ENCODE measurements around the gene BAZ1B.

Gene BAZ1B

DNA sequence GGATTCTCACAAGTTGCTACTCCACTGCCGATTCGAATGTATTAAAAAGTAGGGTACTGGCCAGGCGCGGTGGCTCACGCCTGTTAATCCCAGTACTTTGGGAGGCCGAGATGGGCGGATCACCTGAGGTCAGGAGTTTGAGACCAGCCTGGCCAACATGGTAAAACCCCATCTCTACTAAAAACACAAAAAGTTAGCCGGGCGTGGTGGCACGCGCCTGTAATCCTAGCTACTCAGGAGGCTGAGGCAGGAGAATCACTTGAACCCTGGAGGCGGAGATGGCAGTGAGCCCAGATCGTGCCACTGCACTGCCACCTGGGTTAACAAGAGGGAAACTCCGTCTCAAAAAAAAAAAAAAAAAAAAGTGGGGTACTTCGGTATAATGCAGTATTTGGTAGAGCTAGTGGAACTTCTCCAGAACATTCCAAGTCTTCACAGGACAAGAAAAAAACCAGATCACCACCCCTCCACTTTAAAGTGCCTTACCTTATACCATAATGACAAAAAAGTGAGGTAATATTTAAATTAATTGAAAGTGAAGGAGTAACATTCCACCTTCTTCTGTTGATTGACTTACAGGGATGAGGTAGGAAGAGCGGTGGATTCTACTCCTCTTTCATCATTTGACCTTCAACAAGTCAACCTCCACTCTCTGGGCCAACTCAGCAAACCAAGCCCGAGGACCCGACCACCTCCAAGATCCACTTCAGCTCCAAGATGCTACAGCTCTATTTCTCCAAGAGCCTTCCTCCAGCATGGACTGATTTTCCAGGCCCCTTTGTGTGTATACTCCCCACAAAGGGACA, 2.0 kb downstream of the BAZ1B start:
- Histone ChIP-seq H3K4me3 (ENCODE audit: low read depth, low read length) (peak overlapping the region; percentile 86), H3K9me3 (ENCODE audit: control insufficient read depth, insufficient read depth, low read depth, low read length) (no peaks in the 10 kb centered on the region), H3K4me1 (ENCODE audit: control insufficient read depth, insufficient read depth, low read length) (peaks cover 5% of the 10 kb centered on the region; the same call in 1 of the 2 replicates), H3K27me3 (ENCODE audit: control insufficient read depth, insufficient read depth, low read length) (no peaks in the 10 kb centered on the region), H3K36me3 (ENCODE audit: control insufficient read depth, insufficient read depth, low read length) (peaks cover 47% of the 10 kb centered on the region), H3K27ac (ENCODE audit: low read depth, low read length) (peak overlapping the region; percentile 85; the same call in 1 of the 2 replicates), H3K9ac (ENCODE audit: low read length) (peak overlapping the region; percentile 93)

- H3K27me3 ChIP-seq (ENCODE audit: control insufficient read depth, insufficient read depth, low read length): no peaks in the 10 kb centered on the region
- H3K4me1 ChIP-seq (ENCODE audit: control insufficient read depth, insufficient read depth, low read length): peaks cover 5% of the 10 kb centered on the region; the same call in 1 of the 2 replicates
- H3K36me3 ChIP-seq (ENCODE audit: control insufficient read depth, insufficient read depth, low read length): peaks cover 61% of the 10 kb centered on the region
- H3K27ac ChIP-seq (ENCODE audit: low read depth, low read length): no peak overlapping the region
- H3K9me3 ChIP-seq (ENCODE audit: control insufficient read depth, insufficient read depth, low read depth, low read length): no peaks in the 10 kb centered on the region
- no peak overlapping the region for H3K9ac ChIP-seq (ENCODE audit: low read length)
- peak overlapping the region; percentile 86; the same call in 1 of the 2 replicates for H3K4me3 ChIP-seq (ENCODE audit: low read depth, low read length)
These were observed 3.6 kb downstream of the BAZ1B start for GRCh38 chr7:73518470-73518869.

DNA sequence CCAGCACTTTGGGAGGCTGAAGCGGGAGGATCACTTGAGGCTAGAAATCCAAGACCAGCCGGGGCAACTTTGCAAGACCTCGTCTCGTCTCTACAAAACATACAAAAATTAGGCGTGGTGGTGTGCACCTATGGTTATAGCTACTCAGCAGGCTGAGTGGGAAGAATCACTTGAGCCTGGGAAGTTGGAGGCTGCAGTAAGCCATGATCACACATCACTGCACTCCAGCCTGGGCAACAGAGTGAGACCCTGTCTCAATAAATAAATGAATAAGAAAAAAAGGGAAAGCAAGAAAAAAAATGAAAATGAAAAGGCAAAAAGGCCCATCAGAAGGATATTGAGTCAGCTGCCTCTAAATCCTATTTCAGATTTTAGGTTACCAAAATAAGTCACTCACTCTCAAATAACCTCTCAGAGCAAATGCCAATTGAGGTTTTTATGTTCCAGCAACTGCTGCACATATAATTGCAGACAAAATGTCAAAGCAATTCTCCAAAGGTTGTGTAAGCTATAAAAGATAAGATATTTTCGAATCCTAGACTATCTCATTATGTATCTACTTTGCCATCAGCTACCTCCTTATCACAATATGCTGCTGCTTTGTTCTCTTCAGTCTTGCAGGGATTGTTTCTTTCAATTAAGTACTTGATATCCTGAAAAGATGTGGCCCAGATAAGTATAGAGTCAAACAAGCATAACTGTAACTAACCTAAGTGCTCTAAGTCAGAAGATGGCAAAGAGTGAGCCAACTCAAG, 4.7 kb downstream of the BAZ1B start:
- H3K4me1 ChIP-seq (ENCODE audit: control insufficient read depth, insufficient read depth, low read length): peaks cover 5% of the 10 kb centered on the region; the same call in 1 of the 2 replicates
- no peak overlapping the region for H3K9ac ChIP-seq (ENCODE audit: low read length)
- H3K27ac ChIP-seq (ENCODE audit: low read depth, low read length): no peak overlapping the region
- no peak overlapping the region for H3K4me3 ChIP-seq (ENCODE audit: low read depth, low read length)
- H3K9me3 ChIP-seq (ENCODE audit: control insufficient read depth, insufficient read depth, low read depth, low read length): no peaks in the 10 kb centered on the region
- H3K36me3 ChIP-seq (ENCODE audit: control insufficient read depth, insufficient read depth, low read length): peaks cover 72% of the 10 kb centered on the region
- H3K27me3 ChIP-seq (ENCODE audit: control insufficient read depth, insufficient read depth, low read length): no peaks in the 10 kb centered on the region

- H3K9ac ChIP-seq (ENCODE audit: low read length): no peak overlapping the region
- H3K36me3 ChIP-seq (ENCODE audit: control insufficient read depth, insufficient read depth, low read length): peaks cover 88% of the 10 kb centered on the region
- peaks cover under 1% of the 10 kb centered on the region; the same call in 1 of the 2 replicates for H3K4me1 ChIP-seq (ENCODE audit: control insufficient read depth, insufficient read depth, low read length)
- H3K4me3 ChIP-seq (ENCODE audit: low read depth, low read length): no peak overlapping the region
- H3K9me3 ChIP-seq (ENCODE audit: control insufficient read depth, insufficient read depth, low read depth, low read length): no peaks in the 10 kb centered on the region
- H3K27me3 ChIP-seq (ENCODE audit: control insufficient read depth, insufficient read depth, low read length): no peaks in the 10 kb centered on the region
- no peak overlapping the region for H3K27ac ChIP-seq (ENCODE audit: low read depth, low read length)
These were observed 6.9 kb downstream of the BAZ1B start for GRCh38 chr7:73515178-73515577.

- H3K4me3 ChIP-seq (ENCODE audit: low read depth, low read length): no peak overlapping the region
- no peaks in the 10 kb centered on the region for H3K27me3 ChIP-seq (ENCODE audit: control insufficient read depth, insufficient read depth, low read length)
- no peak overlapping the region for H3K9ac ChIP-seq (ENCODE audit: low read length)
- no peaks in the 10 kb centered on the region for H3K9me3 ChIP-seq (ENCODE audit: control insufficient read depth, insufficient read depth, low read depth, low read length)
- H3K27ac ChIP-seq (ENCODE audit: low read depth, low read length): no peak overlapping the region
- H3K36me3 ChIP-seq (ENCODE audit: control insufficient read depth, insufficient read depth, low read length): peaks cover 89% of the 10 kb centered on the region
- H3K4me1 ChIP-seq (ENCODE audit: control insufficient read depth, insufficient read depth, low read length): no peaks in the 10 kb centered on the region
These were observed 9.9 kb downstream of the BAZ1B start for GRCh38 chr7:73512018-73512780.

DNA sequence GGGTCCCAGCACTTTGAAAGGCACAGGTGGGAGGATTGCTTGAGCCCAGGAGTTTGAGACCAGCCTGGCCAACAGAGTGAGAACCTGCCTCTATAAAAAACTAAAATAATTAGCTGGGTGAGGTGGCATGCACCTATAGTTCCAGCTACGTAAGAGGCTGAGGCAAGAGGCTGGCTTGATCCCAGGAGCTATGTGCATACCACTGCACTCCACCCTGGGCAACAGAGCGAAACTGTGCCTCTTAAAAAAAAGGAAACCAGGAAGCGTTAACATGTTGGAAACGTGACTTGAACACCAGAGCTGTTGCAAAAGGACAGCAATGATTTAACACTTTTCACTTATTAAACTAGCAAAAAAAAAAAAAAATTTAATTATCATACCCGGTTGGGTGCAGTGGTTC, 12.6 kb downstream of the BAZ1B start:
- Histone ChIP-seq H3K36me3 (ENCODE audit: control insufficient read depth, insufficient read depth, low read length) (peaks cover 85% of the 10 kb centered on the region), H3K27ac (ENCODE audit: low read depth, low read length) (no peak overlapping the region), H3K4me3 (ENCODE audit: low read depth, low read length) (no peak overlapping the region), H3K27me3 (ENCODE audit: control insufficient read depth, insufficient read depth, low read length) (no peaks in the 10 kb centered on the region), H3K4me1 (ENCODE audit: control insufficient read depth, insufficient read depth, low read length) (no peaks in the 10 kb centered on the region), H3K9ac (ENCODE audit: low read length) (no peak overlapping the region), H3K9me3 (ENCODE audit: control insufficient read depth, insufficient read depth, low read depth, low read length) (no peaks in the 10 kb centered on the region)

DNA sequence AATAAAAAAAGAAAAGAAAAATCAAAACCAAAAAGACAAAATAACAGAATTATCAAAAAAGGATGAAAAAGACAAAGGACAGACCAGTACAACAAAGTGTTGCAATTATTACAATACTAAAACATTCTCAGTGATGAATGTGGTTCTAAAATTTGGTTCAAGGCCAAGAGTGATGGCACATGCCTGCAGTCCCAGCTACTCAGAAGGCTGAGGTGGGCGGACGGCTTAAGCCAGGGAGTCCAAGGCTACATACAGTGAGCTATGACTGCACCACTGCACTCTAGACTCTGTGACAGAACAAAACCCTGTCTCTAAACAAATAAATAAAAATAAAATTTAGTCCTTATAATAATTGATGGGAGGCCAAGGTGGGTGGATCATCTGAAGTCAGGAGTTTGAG, 14.5 kb downstream of the BAZ1B start:
- no peaks in the 10 kb centered on the region for H3K27me3 ChIP-seq (ENCODE audit: control insufficient read depth, insufficient read depth, low read length)
- no peak overlapping the region for H3K9ac ChIP-seq (ENCODE audit: low read length)
- H3K27ac ChIP-seq (ENCODE audit: low read depth, low read length): no peak overlapping the region
- H3K4me3 ChIP-seq (ENCODE audit: low read depth, low read length): no peak overlapping the region
- no peaks in the 10 kb centered on the region for H3K4me1 ChIP-seq (ENCODE audit: control insufficient read depth, insufficient read depth, low read length)
- peaks cover 85% of the 10 kb centered on the region for H3K36me3 ChIP-seq (ENCODE audit: control insufficient read depth, insufficient read depth, low read length)
- no peaks in the 10 kb centered on the region for H3K9me3 ChIP-seq (ENCODE audit: control insufficient read depth, insufficient read depth, low read depth, low read length)

DNA sequence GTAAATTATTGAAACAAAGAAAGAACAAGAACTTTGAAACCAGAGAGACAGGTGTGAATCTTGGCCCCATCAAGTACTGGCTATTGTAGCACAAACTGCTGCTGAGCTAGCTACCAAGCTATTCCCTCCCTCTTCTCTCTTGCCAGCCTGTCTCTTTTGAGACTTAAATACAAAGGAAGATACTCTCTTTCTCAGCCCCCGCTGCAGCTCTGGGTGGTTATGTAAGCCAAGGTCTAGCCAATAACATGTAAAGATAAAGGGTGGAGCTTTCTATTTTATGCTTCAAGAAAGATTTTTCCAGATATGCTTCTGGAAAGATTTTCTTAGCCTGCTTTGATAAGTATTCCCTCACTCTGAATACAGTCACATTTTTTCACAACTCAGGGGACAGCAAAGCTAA, 17.2 kb downstream of the BAZ1B start:
- no peak overlapping the region for H3K27ac ChIP-seq (ENCODE audit: low read depth, low read length)
- no peak overlapping the region for H3K9ac ChIP-seq (ENCODE audit: low read length)
- H3K4me1 ChIP-seq (ENCODE audit: control insufficient read depth, insufficient read depth, low read length): no peaks in the 10 kb centered on the region
- H3K4me3 ChIP-seq (ENCODE audit: low read depth, low read length): no peak overlapping the region
- no peaks in the 10 kb centered on the region for H3K9me3 ChIP-seq (ENCODE audit: control insufficient read depth, insufficient read depth, low read depth, low read length)
- peaks cover 85% of the 10 kb centered on the region for H3K36me3 ChIP-seq (ENCODE audit: control insufficient read depth, insufficient read depth, low read length)
- H3K27me3 ChIP-seq (ENCODE audit: control insufficient read depth, insufficient read depth, low read length): no peaks in the 10 kb centered on the region

DNA sequence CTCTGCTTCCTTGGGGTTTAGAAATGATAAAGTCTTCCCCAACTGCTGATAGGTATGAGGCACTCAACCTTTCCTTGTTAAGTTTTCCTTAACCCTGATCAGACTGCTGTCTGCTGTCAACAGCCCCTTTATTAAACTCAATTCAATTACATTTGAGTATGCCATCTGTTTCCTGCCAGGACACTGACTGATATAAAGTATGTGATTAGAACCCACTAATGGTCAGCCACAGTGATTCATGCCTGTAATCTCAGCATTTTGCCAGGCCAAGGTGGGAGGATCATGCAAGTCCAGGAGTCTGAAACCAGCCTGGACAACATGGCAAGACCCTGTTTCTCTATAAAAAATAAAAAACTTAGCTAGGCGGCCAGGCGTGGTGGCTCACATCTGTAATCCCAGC, 18.1 kb downstream of the BAZ1B start:
- Histone ChIP-seq H3K4me3 (ENCODE audit: low read depth, low read length) (no peak overlapping the region), H3K27me3 (ENCODE audit: control insufficient read depth, insufficient read depth, low read length) (no peaks in the 10 kb centered on the region), H3K36me3 (ENCODE audit: control insufficient read depth, insufficient read depth, low read length) (peaks cover 88% of the 10 kb centered on the region), H3K4me1 (ENCODE audit: control insufficient read depth, insufficient read depth, low read length) (no peaks in the 10 kb centered on the region), H3K9me3 (ENCODE audit: control insufficient read depth, insufficient read depth, low read depth, low read length) (no peaks in the 10 kb centered on the region), H3K27ac (ENCODE audit: low read depth, low read length) (no peak overlapping the region), H3K9ac (ENCODE audit: low read length) (no peak overlapping the region)

GRCh38 chr7:73503229-73503628, 18.9 kb downstream of the BAZ1B start:
- Histone ChIP-seq H3K4me1 (ENCODE audit: control insufficient read depth, insufficient read depth, low read length) (no peaks in the 10 kb centered on the region), H3K27me3 (ENCODE audit: control insufficient read depth, insufficient read depth, low read length) (no peaks in the 10 kb centered on the region), H3K9me3 (ENCODE audit: control insufficient read depth, insufficient read depth, low read depth, low read length) (no peaks in the 10 kb centered on the region), H3K27ac (ENCODE audit: low read depth, low read length) (no peak overlapping the region), H3K9ac (ENCODE audit: low read length) (no peak overlapping the region), H3K36me3 (ENCODE audit: control insufficient read depth, insufficient read depth, low read length) (peaks cover 90% of the 10 kb centered on the region), H3K4me3 (ENCODE audit: low read depth, low read length) (no peak overlapping the region)
